ENCODE data around the gene SGCG. TPM values are rescaled to one million over a fixed set of nuclear protein-coding genes. Genes with fewer than 3 reads are reported as not detected.

Gene SGCG
- total RNA-seq, 2 donors from 2014 or later, result 0.78 TPM; not detected in 1

GRCh38 chr13:23146006-23146405 is 34.8 kb upstream of the SGCG start:
- ATAC-seq, result no peak

GRCh38 chr13:23146811-23147625 is 33.8 kb upstream of the SGCG start:
- no peaks in the 10 kb centered on the region for H3K27me3 ChIP-seq
- WGBS, 2 donors, result 52 to 62% methylated on average over 12 of the region's 12 CpGs
- no peaks in the 10 kb centered on the region for H3K36me3 ChIP-seq (replicated peaks in 1 of 2; ENCODE audit: insufficient read depth in 1 of 2, low read depth in 2 of 2)
- DNase-seq (no peak), ATAC-seq (no peak)
- intact Hi-C loops (cut with DNase I), result no loop called here
- H3K4me1 ChIP-seq, result no peaks in the 10 kb centered on the region
- H3K4me3 ChIP-seq, result no peak overlapping the region
- H3K9me3 ChIP-seq, result no peaks in the 10 kb centered on the region
- peak overlapping the region in 1 of 4 donors; percentile 34 for H3K27ac ChIP-seq
- no peak for TF ChIP-seq POLR2A (IDR thresholded peaks at IDR 0.05)
- TF ChIP-seq CTCF (IDR thresholded peaks at IDR 0.05), result no peak

More at GRCh38 chr13:23146006-23146405, 34.8 kb upstream of the SGCG start:
- Histone ChIP-seq H3K36me3 (replicated peaks in 1 of 2; ENCODE audit: insufficient read depth in 1 of 2, low read depth in 2 of 2) (no peaks in the 10 kb centered on the region), H3K27ac (no peak overlapping the region), H3K4me3 (no peak overlapping the region), H3K4me1 (no peaks in the 10 kb centered on the region), H3K27me3 (no peaks in the 10 kb centered on the region), H3K9me3 (no peaks in the 10 kb centered on the region)
- TF ChIP-seq POLR2A (IDR thresholded peaks at IDR 0.05) (no peak), CTCF (IDR thresholded peaks at IDR 0.05) (no peak)
- WGBS, 2 donors, result 54 to 61% methylated on average over 5 of the region's 5 CpGs
- DNase-seq, result no peak
- intact Hi-C loops (cut with DNase I), result no loop called here

DNA sequence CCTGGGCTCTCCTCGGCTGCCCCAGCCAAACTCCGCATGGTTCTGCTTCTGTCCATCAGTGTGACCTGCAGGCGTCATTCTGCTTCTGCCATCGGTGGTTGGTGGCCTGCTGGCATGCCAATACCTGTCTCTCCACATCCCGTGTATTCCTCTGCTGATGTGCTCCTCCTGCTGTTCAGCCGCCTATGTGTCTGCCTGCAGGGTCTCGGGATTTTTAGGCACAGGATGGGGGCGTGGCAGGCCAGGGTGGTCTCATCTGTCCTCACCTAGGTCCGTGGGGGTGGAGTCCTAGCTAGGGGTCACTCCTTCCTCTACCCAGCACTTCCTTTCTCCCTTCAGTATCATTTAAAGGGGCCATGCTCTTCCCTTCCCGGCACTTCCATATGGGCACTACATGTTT is 33.0 kb upstream of the SGCG start:
- Histone ChIP-seq H3K27me3 (no peaks in the 10 kb centered on the region), H3K27ac (no peak overlapping the region), H3K9me3 (no peaks in the 10 kb centered on the region), H3K4me1 (no peaks in the 10 kb centered on the region), H3K36me3 (replicated peaks in 1 of 2; ENCODE audit: insufficient read depth in 1 of 2, low read depth in 2 of 2) (no peaks in the 10 kb centered on the region), H3K4me3 (no peak overlapping the region)
- DNase-seq (no peak), ATAC-seq (no peak)
- WGBS, 2 donors, result 46 to 63% methylated on average over 7 to 10 of the region's 10 CpGs
- TF ChIP-seq POLR2A (IDR thresholded peaks at IDR 0.05) (no peak), CTCF (IDR thresholded peaks at IDR 0.05) (no peak)
- intact Hi-C loops (cut with DNase I), result no loop called here

DNA sequence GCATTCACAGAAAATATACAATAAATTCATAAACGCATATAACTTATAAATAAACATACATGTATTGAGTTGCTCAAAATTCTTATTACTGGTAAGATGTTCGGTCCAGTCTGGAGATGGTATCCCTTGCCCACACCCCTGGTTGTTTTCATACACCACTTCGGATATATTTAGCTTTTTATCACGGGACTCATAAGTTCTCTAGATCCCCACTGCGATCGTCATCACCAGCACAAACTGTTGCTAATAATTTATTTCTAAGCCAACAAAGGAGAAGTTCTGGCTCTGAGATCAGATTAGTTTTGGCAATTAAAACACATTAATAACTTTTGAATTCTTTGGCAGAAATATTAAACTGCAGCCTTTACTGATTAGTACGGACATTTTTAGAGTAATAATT is 23.0 kb upstream of the SGCG start:
- DNase-seq, result no peak
- Histone ChIP-seq H3K27me3 (no peaks in the 10 kb centered on the region), H3K4me1 (no peaks in the 10 kb centered on the region), H3K9me3 (no peaks in the 10 kb centered on the region), H3K36me3 (replicated peaks in 1 of 2; ENCODE audit: insufficient read depth in 1 of 2, low read depth in 2 of 2) (no peaks in the 10 kb centered on the region), H3K27ac (no peak overlapping the region), H3K4me3 (no peak overlapping the region)
- intact Hi-C loops (cut with DNase I), result no loop called here
- WGBS, 2 donors, result 49 to 53% methylated on average over 7 of the region's 7 CpGs
- no peak for TF ChIP-seq CTCF (IDR thresholded peaks at IDR 0.05)
- TF ChIP-seq POLR2A (IDR thresholded peaks at IDR 0.05), result no peak
- no peak for ATAC-seq
